HG03196 (cell line): ENCODE measurements around the gene HNRNPL.
"Not testable (repeated sequence)": the region's sequence is repeated elsewhere in the genome, so short reads cannot be mapped to it uniquely, and the experiment has no call there.

ENCODE experiments used
- ATAC-seq: cut with Tn5 transposase; IDR thresholded peaks from one replicate; pipeline ENCODE4 v1.9.1; 2021; ENCODE audit not compliant: unreplicated experiment

HNRNPL gene

GRCh38 chr19:38869836-38870607 lies 20.2 kb upstream of the HNRNPL start:
- ATAC-seq, result peak; percentile 46

GRCh38 chr19:38869160-38869835 lies 19.5 kb upstream of the HNRNPL start:
- ATAC-seq, result no peak

- ATAC-seq, result no peak
Observed at GRCh38 chr19:38868551-38868950, 18.8 kb upstream of the HNRNPL start.

GRCh38 chr19:38867171-38867780 lies 17.5 kb upstream of the HNRNPL start:
- no peak for ATAC-seq

- ATAC-seq, result no peak
Observed at GRCh38 chr19:38862321-38863059, 12.7 kb upstream of the HNRNPL start.

GRCh38 chr19:38861368-38861767 lies 11.6 kb upstream of the HNRNPL start:
- ATAC-seq, result no peak

- ATAC-seq, result not testable (repeated sequence)
Observed at GRCh38 chr19:38859631-38860204, 9.9 kb upstream of the HNRNPL start.

GRCh38 chr19:38856813-38857212 lies 7.0 kb upstream of the HNRNPL start:
- no peak for ATAC-seq

- not testable (repeated sequence) for ATAC-seq
Observed at GRCh38 chr19:38855751-38856150, 6.0 kb upstream of the HNRNPL start.

GRCh38 chr19:38854961-38855360 lies 5.2 kb upstream of the HNRNPL start:
- ATAC-seq, result not testable (repeated sequence)

- no peak for ATAC-seq
Observed at GRCh38 chr19:38853214-38853613, 3.4 kb upstream of the HNRNPL start.

- ATAC-seq, result no peak
Observed at GRCh38 chr19:38852231-38853044, 2.7 kb upstream of the HNRNPL start.

GRCh38 chr19:38851622-38852230 lies 1.9 kb upstream of the HNRNPL start:
- ATAC-seq, result peak; percentile 16

GRCh38 chr19:38850976-38851621 lies 1.3 kb upstream of the HNRNPL start:
- no peak for ATAC-seq

GRCh38 chr19:38850436-38850975 lies 720 bp upstream of the HNRNPL start:
- ATAC-seq, result peak; percentile 63

- peak; percentile 26 for ATAC-seq
Observed at GRCh38 chr19:38849147-38849859, 483 bp downstream of the HNRNPL start.

GRCh38 chr19:38848299-38849146 lies 1.3 kb downstream of the HNRNPL start:
- ATAC-seq, result no peak
